ACC112 (cell line): Measurements from ENCODE around the gene CCDC149.

Experiments
- H2AFZ ChIP-seq: fragments of 200-600 bp; sonication (generic); one replicate; pipeline ENCODE4 v1.6.0; 2017; ENCODE audit warnings: antibody characterized with exemption, low read length; ENCODE audit not compliant: unreplicated experiment
- H3K27ac ChIP-seq: fragments of 200-600 bp; sonication (generic); 2 replicates; pipeline ENCODE4 v1.5.1; 2014; ENCODE audit warnings: low read depth, mild to moderate bottlenecking, antibody characterized with exemption, low read length, moderate library complexity
- H3K27me3 ChIP-seq: fragments of 200-600 bp; sonication (generic); 2 replicates; pipeline ENCODE4 v1.6.1; 2014; ENCODE audit warnings: mild to moderate bottlenecking, antibody characterized with exemption, low read length, moderate library complexity, mixed read lengths; ENCODE audit not compliant: insufficient read depth
- H3K36me3 ChIP-seq: fragments of 200-600 bp; sonication (generic); 2 replicates; pipeline ENCODE4 v1.6.1; 2016; ENCODE audit warnings: mild to moderate bottlenecking, antibody characterized with exemption, low read length, moderate library complexity, mixed read lengths; ENCODE audit not compliant: insufficient read depth
- H3K4me1 ChIP-seq: fragments of 200-600 bp; sonication (generic); one replicate; pipeline ENCODE4 v1.6.1; 2016; ENCODE audit warnings: low read length, mixed read lengths; ENCODE audit not compliant: insufficient read depth, unreplicated experiment, control insufficient read depth
- H3K4me3 ChIP-seq: fragments of 200-600 bp; sonication (generic); 2 replicates; pipeline ENCODE4 v1.5.1; 2014; ENCODE audit warnings: mild to moderate bottlenecking, low read depth, low read length
- H3K79me2 ChIP-seq: fragments of 200-600 bp; sonication (generic); one replicate; pipeline ENCODE4 v1.6.0; 2016; ENCODE audit warnings: low read length; ENCODE audit not compliant: control insufficient read depth, unreplicated experiment, insufficient read depth

Gene CCDC149

DNA sequence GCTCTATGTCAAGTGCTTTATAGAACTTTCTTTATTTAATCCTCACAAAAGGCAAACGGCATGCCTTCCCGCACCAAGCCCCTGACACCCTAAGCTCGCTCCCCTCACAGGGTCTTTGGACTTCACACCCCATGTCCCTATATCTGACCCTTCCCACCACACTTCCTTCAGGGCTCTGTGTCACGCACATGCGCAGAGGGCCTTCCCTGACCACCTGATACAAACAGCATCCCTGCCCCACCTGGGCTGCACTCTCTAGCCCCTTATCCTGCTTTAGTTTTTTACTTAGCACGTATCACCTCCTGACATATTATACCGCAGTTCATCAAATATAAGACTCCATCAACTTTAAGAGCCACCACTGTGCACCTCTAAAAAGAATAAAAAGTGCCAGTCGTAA is 67.7 kb downstream of the CCDC149 start:
- H2AFZ ChIP-seq: no peak overlapping the region
- H3K4me1 ChIP-seq: peaks cover under 1% of the 10 kb centered on the region
- H3K27ac ChIP-seq: no peak overlapping the region
- no peaks in the 10 kb centered on the region for H3K79me2 ChIP-seq
- H3K27me3 ChIP-seq: no peaks in the 10 kb centered on the region
- no peak overlapping the region for H3K4me3 ChIP-seq
- no peaks in the 10 kb centered on the region for H3K36me3 ChIP-seq

DNA sequence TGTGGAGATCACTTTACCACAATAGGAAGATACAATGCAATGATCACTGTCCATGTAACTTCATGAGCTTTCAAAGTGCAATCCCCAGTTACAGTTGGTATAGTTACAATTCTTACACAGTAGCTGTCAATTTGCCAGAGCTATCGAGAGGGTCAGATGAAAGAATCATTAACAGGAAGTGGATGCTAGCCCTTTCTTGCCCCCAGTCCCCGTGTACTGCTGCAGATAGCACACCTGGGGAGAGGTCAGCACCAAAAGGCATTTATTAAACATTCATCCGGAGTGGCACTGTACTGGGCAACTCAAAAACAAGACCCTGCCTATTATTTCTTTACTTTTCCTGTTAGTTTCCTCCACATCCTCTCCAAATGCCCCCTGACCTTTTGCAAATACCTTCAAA is 69.7 kb downstream of the CCDC149 start:
- Histone ChIP-seq H3K79me2 (no peaks in the 10 kb centered on the region), H3K36me3 (no peaks in the 10 kb centered on the region), H3K27ac (no peak overlapping the region), H2AFZ (no peak overlapping the region), H3K4me1 (no peaks in the 10 kb centered on the region), H3K4me3 (no peak overlapping the region), H3K27me3 (no peaks in the 10 kb centered on the region)

GRCh38 chr4:24842356-24842755 is 70.5 kb downstream of the CCDC149 start:
- no peaks in the 10 kb centered on the region for H3K36me3 ChIP-seq
- H3K79me2 ChIP-seq: no peaks in the 10 kb centered on the region
- H3K27me3 ChIP-seq: no peaks in the 10 kb centered on the region
- H3K4me1 ChIP-seq: no peaks in the 10 kb centered on the region
- H3K27ac ChIP-seq: no peak overlapping the region
- no peak overlapping the region for H3K4me3 ChIP-seq
- H2AFZ ChIP-seq: no peak overlapping the region

DNA sequence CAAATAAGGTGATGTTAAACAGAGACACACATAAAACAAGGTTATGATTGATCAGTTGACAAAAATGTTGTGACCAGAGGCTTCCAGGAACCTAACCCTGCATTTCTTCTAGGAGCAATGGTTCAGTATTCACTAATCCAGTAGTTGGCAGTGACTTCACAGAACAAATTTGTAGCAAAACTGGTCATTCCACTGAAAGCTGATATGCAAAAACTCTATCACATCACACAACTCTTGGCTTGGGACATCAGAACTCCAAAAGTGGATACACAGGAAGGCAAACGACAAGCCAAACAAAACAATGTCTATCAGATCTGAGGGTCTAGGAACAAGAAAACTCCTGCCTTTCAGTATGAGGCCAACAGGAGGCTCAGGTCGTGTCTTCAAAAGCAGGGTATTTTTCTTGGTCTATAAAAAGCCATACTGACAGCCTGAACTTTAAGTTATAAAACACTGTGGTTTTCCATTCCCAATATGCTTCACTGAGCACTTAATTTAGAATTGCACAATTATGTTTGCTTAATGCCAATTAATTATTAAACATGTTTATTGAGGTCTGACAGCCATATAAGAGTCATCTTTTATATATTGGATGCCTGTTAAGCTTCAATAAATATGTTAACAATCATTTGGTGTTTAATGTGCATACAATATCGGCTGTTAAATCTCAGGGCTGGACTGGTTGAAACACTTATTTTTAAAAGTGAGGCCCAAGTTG is 71.9 kb downstream of the CCDC149 start:
- no peaks in the 10 kb centered on the region for H3K36me3 ChIP-seq
- no peak overlapping the region for H3K27ac ChIP-seq
- H3K27me3 ChIP-seq: no peaks in the 10 kb centered on the region
- no peaks in the 10 kb centered on the region for H3K4me1 ChIP-seq
- no peaks in the 10 kb centered on the region for H3K79me2 ChIP-seq
- H3K4me3 ChIP-seq: no peak overlapping the region
- H2AFZ ChIP-seq: no peak overlapping the region

- Histone ChIP-seq H3K4me3 (no peak overlapping the region), H3K79me2 (no peaks in the 10 kb centered on the region), H3K27me3 (no peaks in the 10 kb centered on the region), H2AFZ (no peak overlapping the region), H3K36me3 (no peaks in the 10 kb centered on the region), H3K4me1 (no peaks in the 10 kb centered on the region), H3K27ac (no peak overlapping the region)
Observed at GRCh38 chr4:24840362-24840761, 72.5 kb downstream of the CCDC149 start.

GRCh38 chr4:24837781-24838180 is 75.1 kb downstream of the CCDC149 start:
- Histone ChIP-seq H3K4me1 (no peaks in the 10 kb centered on the region), H3K4me3 (no peak overlapping the region), H2AFZ (no peak overlapping the region), H3K36me3 (no peaks in the 10 kb centered on the region), H3K79me2 (no peaks in the 10 kb centered on the region), H3K27ac (no peak overlapping the region), H3K27me3 (no peaks in the 10 kb centered on the region)

DNA sequence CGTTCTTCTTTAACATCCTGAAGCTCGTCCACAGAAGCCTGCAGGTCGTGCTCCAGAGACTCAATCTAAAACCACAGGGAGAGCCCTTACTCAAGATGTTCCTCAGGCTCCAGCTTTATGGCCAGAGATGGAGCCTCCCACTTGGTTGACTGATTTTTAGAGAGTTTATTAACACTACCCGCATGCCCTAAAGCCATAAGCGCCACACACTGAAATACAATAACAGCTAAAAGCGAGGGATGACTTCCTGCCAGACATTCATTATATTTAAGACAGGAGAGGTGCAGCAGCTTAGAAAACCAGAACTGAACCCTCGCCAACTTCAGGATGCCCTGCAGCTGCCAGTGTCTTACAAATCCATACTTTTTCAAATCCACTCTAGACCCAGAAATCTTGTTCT is 75.5 kb downstream of the CCDC149 start:
- no peak overlapping the region for H2AFZ ChIP-seq
- H3K36me3 ChIP-seq: no peaks in the 10 kb centered on the region
- H3K27ac ChIP-seq: no peak overlapping the region
- H3K4me3 ChIP-seq: no peak overlapping the region
- no peaks in the 10 kb centered on the region for H3K4me1 ChIP-seq
- no peaks in the 10 kb centered on the region for H3K27me3 ChIP-seq
- no peaks in the 10 kb centered on the region for H3K79me2 ChIP-seq

GRCh38 chr4:24836661-24837242 is 76.1 kb downstream of the CCDC149 start:
- H3K4me1 ChIP-seq: no peaks in the 10 kb centered on the region
- no peaks in the 10 kb centered on the region for H3K27me3 ChIP-seq
- no peaks in the 10 kb centered on the region for H3K79me2 ChIP-seq
- H3K36me3 ChIP-seq: no peaks in the 10 kb centered on the region
- H2AFZ ChIP-seq: no peak overlapping the region
- no peak overlapping the region for H3K27ac ChIP-seq
- no peak overlapping the region for H3K4me3 ChIP-seq

- no peak overlapping the region for H3K27ac ChIP-seq
- no peaks in the 10 kb centered on the region for H3K36me3 ChIP-seq
- H3K27me3 ChIP-seq: no peaks in the 10 kb centered on the region
- H2AFZ ChIP-seq: no peak overlapping the region
- no peaks in the 10 kb centered on the region for H3K79me2 ChIP-seq
- no peak overlapping the region for H3K4me3 ChIP-seq
- H3K4me1 ChIP-seq: no peaks in the 10 kb centered on the region
Observed at GRCh38 chr4:24835696-24836095, 77.1 kb downstream of the CCDC149 start.

DNA sequence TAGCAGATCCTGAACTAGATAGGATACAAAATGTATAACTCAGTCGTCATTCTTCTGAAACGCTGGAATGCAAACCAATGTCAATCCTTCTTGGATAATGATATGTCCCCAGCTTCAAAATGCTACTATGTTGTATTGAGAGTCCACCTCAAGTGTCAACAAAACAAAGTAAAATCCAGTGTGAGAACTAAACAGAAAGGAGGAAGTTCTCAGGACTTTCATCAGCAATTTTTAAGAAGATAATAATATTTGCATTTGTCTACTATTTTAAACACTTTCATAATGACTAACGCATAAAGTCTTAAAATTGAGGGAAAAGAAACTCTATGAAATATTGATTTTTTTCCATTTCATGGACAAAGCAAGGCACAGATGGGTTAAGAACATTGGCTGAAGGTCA is 81.2 kb downstream of the CCDC149 start:
- no peak overlapping the region for H3K4me3 ChIP-seq
- H3K79me2 ChIP-seq: no peaks in the 10 kb centered on the region
- no peak overlapping the region for H2AFZ ChIP-seq
- no peaks in the 10 kb centered on the region; the same call in 1 of the 2 replicates for H3K36me3 ChIP-seq
- no peak overlapping the region for H3K27ac ChIP-seq
- H3K4me1 ChIP-seq: no peaks in the 10 kb centered on the region
- H3K27me3 ChIP-seq: no peaks in the 10 kb centered on the region

DNA sequence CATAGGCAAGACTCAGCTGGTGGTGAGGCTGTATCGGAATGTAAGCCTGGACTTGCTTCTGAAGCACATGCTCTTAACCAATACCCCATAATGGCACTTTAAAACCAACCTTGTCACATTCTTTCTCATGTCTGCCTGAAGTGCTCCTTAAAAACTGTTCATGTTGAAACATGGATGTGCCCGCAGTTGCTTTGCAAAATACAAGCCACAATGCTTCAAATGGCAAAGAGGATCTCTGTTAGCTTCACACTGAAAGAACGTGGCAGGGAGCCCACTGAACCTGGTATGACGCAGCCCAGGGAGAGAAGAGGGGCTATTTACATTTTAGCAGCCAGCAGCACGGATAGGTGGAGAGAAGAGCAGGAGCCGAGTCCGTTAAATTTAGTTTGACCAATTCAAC is 88.1 kb downstream of the CCDC149 start:
- Histone ChIP-seq H3K4me3 (no peak overlapping the region), H3K79me2 (no peaks in the 10 kb centered on the region), H3K27ac (no peak overlapping the region), H2AFZ (no peak overlapping the region), H3K27me3 (no peaks in the 10 kb centered on the region), H3K36me3 (no peaks in the 10 kb centered on the region; the same call in 1 of the 2 replicates), H3K4me1 (no peaks in the 10 kb centered on the region)
